Transverse colon (tissue), 4 donors: ENCODE data around the gene TROAP.

Source experiments
- POLR2A ChIP-seq: fragments of 450-650 bp; IDR thresholded peaks from one replicate; pipeline ENCODE4 v1.6.1; 2016; ENCODE audit warnings: antibody characterized with exemption, mild to moderate bottlenecking, moderate library complexity
- POLR2AphosphoS5 ChIP-seq, 3 donors: sonication (generic); formaldehyde crosslinking; IDR thresholded peaks; one replicate each; pipeline ENCODE4 v1.6.1; 2016; ENCODE audit warnings: antibody characterized with exemption in 3 of 3
- TF ChIP-seq, protein P1 (sequence below), 5 experiments: fragments of 200-600 bp in 3 of 5; fragments of 450-650 bp in 2 of 5; sonication (generic) in 3 of 5; IDR thresholded peaks; 1 replicate in 2 of 5; 2 replicates in 3 of 5; pipeline ENCODE4 v1.5.1; 2016 to 2017; ENCODE audit warnings: antibody characterized with exemption in 5 of 5, inconsistent platforms in 3 of 5, mild to moderate bottlenecking in 2 of 5, moderate library complexity in 1 of 5

DNA sequence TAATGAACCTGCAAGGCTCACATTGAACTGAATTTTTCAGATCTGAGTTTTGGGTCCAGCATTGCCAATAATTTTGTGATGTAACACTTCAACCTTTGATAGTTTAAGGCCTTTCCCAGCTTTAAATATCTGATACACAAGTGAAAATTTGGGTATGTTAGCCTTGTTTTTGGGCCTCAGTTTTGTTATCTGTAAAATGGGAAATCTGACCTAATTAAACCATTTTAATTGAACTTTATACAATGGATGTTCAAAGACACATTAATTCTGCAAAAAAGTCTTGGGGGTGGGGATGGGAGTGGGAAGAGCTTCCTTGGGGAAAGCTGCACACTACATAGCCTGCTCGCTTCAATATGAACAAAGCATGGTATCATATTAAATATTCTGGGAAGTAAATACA lies 39.0 kb downstream of the TROAP start:
- TF ChIP-seq, protein P1, sequence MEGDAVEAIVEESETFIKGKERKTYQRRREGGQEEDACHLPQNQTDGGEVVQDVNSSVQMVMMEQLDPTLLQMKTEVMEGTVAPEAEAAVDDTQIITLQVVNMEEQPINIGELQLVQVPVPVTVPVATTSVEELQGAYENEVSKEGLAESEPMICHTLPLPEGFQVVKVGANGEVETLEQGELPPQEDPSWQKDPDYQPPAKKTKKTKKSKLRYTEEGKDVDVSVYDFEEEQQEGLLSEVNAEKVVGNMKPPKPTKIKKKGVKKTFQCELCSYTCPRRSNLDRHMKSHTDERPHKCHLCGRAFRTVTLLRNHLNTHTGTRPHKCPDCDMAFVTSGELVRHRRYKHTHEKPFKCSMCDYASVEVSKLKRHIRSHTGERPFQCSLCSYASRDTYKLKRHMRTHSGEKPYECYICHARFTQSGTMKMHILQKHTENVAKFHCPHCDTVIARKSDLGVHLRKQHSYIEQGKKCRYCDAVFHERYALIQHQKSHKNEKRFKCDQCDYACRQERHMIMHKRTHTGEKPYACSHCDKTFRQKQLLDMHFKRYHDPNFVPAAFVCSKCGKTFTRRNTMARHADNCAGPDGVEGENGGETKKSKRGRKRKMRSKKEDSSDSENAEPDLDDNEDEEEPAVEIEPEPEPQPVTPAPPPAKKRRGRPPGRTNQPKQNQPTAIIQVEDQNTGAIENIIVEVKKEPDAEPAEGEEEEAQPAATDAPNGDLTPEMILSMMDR (IDR thresholded peaks at IDR 0.05): no peak
- TF ChIP-seq POLR2A (no peak), POLR2AphosphoS5 (IDR thresholded peaks at IDR 0.05) (no peak)
